ENCODE data around the gene IL17C.

DNA sequence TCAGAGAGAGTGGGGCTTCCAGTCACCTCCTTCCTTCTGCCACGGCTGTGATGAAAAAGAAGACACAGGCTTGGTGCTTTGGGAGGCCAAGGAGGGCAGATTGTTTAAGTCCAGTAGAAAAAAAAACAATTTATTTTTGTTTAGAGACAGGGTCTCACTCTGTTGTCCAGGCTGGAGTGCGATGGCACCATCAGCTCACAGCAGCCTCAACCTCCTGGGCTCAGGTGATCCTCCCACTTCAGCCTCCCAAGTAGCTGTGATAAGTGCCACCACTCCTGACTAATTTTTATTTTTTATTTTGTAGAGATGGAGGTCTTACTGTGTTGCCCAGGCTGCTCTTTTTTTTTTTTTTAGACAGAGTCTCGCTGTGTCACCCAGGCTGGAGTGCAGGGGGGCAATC is 27.2 kb downstream of the IL17C start:
- TF ChIP-seq, protein P1, sequence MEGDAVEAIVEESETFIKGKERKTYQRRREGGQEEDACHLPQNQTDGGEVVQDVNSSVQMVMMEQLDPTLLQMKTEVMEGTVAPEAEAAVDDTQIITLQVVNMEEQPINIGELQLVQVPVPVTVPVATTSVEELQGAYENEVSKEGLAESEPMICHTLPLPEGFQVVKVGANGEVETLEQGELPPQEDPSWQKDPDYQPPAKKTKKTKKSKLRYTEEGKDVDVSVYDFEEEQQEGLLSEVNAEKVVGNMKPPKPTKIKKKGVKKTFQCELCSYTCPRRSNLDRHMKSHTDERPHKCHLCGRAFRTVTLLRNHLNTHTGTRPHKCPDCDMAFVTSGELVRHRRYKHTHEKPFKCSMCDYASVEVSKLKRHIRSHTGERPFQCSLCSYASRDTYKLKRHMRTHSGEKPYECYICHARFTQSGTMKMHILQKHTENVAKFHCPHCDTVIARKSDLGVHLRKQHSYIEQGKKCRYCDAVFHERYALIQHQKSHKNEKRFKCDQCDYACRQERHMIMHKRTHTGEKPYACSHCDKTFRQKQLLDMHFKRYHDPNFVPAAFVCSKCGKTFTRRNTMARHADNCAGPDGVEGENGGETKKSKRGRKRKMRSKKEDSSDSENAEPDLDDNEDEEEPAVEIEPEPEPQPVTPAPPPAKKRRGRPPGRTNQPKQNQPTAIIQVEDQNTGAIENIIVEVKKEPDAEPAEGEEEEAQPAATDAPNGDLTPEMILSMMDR (IDR thresholded peaks at IDR 0.05): no peak
- TF ChIP-seq POLR2A (IDR thresholded peaks at IDR 0.05): no peak
